Stimulated activated CD8-positive, alpha-beta memory T cell treated with anti-CD3 and anti-CD28 coated beads, Interleukin-15, amount 100 ng/mL, for 48 hours (primary cell): ENCODE results near the gene ANKRD9.

Experiments
- DNase-seq, 2 donors: peaks; one replicate each; pipeline ENCODE4 v3.0.0-alpha.2; 2020; ENCODE audit warnings: low read depth in 2 of 2

ANKRD9 gene

DNA sequence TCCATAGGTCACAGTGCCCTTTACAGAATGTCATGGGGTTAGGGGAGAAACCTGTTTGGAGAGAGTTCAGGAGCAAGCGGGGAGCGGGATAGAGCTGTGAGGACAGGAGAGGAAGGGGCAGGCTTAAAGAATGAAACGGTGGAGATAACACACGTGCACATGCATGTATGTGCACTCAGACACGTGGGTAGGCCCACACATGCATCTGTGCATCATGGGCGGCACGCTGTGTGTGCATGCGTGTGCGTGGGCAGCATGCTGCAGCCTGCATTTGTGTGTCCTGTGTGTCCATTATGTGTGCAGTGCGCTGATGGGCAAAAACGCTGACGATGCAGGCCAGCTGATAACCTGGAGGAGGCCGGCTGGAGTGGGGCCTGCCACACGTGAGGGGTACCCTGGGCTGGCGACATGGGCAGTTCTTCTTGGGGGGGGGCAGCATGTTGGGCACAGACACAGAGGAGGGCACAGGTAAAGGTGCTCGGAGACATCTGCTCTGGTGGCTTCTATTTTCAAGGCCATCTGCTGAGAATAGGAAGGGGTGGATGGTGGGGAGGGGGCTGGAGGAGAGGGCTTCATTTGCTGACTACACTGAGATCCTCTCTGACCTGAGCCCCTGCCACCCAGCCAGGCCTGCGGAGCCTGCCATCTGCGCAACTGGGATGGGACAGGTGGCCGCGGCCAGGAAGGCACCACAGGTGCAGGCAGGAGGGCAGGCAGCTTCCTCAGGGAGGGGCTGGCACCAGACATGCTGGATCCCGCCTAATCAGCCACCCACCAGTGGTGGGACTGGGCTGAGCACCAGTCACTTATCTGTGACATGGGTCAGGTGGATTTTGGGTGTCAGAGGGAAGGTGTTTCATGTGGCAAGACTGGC, 4.6 kb upstream of the ANKRD9 start:
- DNase-seq, result no peak

DNA sequence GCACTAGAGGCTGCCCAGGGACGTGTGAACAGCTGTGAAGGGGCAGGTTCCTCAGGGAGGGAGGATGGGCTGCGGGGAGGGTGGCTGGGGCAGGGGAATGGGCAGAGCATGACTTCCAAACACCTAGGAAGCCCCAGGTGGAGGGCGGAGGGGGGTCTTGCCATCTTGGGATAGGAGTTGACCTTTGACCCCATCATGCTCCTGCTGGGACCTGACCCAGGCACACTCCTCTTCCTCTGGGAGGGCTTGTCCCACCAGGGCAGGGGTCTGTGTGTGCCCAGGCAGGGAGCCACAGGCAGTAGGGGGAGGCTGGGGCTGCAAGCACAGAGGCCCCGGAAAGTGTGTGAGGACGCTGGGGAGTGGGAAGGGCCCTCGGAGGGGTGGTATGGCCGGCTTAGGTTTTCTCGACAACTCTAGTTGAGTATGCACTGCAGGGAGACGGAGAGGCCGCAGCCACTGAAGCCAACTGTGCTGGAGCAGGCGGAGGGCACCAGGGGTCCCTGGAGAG, 3.3 kb upstream of the ANKRD9 start:
- no peak for DNase-seq

DNA sequence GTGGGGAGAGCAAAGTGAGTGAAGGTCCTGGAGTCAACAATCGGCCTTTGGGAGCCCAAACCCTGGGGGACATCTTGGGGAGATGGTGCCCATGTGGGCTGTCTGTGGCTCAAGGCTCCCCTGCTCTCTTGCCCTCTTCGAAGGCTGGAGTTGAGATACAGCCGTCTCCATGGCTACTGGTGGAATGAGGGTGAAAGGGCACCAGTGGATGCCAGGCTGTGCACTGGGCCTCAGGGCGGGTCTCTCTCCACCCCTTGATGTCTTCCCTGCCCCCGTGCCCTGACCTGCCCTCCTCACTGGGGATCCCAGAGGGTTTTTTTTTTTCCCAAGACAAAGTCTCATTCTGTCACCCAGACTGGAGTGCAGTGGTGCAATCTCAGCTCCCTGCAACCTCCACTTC, 2.0 kb upstream of the ANKRD9 start:
- DNase-seq, result no peak

DNA sequence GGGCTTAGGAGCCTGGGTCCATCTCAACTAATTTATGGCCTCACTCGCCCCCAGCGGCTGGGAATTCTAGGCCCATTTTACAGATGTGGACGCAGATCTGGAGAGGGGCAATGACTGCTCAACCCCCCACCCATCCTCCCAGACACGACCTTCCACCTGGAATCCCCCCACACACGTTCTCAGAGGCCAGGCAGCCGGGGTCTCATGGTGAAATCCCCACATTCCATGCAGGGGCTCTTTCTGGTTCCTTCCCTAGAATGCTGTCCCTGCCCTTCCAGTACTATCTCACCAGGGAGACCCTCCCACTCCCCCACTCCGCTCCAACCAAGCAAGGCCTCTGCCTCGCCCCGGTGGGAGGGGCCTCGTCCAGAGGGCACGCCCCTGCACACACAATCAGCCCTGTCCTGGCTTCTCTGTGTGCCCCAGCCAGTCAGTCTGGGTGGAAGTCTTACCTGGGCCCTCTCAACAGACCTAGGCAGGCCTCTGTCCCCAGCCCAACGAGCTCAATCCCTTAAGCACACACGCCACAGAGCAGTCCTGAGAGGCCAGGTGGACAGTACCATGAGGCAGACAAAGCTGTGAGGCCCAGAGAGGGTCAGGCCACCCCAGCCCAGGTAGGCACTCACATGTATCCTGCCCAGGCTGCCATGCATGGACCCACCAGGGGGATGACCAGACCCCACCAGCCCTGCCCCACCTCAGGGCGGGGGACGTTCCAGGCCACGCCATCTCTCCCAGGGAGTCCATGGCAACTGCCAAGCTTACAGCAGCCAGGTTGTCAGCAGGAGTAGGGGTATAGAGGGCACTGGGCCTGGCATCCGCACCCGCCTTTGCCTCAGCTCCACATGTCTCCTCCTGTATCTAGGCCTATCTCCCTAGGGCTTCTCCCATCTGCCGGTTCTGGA, 1.3 kb upstream of the ANKRD9 start:
- no peak for DNase-seq

DNA sequence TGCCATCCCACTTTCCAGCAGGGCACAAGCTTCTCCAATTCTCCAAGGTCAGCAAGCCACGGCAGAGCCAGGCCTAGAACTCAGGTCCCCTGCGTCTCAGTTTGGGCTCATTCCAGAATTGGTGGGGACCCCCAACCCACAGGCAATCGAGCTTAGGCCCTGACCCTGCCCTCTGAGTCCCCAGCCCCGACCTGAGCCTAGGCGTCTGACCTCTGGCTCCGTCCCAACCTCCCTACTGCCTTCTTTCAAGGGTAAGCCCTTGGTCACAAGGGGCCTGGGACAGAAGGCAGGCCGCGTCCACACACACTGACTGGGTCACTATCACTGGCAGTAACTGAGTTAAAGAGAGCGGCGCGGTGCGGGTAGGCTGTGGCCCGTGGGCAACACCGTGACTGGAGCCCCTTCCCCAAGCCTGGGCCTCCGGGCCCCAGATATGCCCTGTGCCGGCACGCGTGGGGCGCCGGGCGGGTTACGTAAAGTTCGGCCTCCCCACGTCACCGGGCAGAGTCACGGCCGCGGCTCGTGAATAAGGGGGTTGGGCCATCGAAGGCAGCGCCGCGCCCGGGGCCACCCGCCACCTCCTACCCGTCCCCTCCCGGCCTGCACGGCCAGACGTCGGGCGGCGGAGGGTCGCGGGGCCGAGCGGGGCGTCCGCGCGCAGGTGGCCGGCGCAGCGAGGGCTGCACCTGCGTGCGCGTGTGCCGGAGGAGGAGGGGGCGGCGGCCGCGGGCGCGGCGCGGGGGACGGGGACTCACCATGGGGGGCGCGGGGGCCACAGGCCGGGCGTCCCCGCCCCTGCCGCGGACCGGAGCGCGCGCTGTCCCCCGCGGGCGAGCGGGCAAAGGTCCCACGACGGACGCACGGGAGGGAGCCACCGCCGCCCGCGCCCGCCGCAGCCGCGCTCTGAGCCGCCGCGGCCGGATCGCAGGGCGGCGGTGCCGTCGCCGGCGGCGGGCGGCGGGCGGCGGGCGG, 516 bp downstream of the ANKRD9 start:
- no peak for DNase-seq

DNA sequence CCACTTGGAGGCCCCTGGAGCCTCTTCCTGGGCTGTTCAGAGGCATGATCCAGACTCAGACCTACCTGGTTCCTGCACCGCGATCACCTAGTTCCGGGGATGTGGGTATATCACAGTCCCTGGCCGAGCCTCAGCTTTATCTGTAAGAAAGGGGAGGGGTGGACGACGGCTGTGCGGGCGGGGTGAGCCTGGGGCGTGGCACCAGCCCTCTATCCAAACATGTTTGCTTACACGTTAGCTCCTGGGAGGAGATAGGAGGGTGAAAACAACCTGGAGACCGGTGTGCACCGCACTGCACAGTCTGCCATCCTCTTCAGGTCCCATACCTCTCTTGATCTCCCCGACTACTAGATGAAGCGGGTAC, 1.2 kb downstream of the ANKRD9 start:
- DNase-seq, result no peak

DNA sequence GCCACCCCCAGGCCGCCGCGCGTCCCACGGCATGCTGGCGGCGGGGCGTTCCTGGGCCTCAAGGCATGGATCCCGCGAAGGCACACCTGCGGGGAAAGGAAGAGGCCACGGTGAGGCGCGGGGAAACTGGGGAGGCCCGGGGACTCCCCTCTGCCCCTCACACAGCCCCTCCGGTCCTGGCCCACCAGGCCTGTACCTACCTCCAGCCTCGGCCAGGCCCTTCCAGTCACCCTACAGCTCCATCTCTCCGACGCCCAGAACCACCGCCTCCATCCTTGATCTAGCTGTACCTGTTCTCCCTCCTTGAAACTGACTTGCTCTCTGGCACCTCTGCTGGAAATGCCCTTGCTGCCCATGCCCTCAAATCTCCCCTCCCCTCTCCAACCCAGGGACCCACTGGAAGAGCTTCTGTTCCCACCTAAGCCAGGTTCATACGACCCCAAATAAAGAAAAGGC, 1.7 kb downstream of the ANKRD9 start:
- DNase-seq, result no peak

DNA sequence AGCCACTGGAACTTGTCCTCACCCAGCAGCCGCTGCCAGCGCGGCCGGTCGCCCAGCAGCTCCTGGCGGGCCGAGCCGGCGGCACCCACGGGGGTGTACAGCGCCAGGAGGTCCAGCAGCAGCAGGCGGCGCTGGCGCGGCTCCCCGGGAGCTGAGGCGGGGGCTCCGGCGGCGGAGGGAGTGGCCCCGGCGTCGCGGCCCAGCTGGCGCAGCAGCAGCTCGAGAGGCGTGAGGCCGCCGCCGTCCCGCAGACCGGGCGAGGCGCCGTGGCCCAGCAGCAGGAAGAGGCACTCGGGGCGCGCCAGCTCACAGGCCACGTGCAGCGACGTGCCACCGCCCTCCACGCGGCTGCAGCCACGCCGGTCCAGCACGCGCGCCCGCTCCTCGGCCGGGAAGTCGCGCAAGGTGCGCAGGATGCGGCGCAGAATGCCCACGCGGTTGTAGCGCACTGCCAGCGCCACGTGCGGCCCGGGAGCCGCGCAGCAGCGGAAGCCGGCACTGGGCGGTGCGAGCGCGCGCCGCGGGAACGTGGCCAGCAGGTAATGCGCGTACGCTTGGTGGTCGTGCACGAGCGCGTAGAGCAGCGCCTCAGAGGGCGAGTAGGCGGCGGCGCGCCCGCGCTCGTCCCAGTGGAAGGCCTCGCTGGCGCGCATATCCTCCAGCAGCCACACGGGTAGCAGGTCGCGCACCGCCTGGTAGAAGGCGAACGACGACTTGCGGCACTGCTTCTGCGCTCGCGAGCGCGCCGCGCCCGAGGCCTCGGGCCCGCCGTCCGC, 2.3 kb downstream of the ANKRD9 start:
- no peak for DNase-seq

DNA sequence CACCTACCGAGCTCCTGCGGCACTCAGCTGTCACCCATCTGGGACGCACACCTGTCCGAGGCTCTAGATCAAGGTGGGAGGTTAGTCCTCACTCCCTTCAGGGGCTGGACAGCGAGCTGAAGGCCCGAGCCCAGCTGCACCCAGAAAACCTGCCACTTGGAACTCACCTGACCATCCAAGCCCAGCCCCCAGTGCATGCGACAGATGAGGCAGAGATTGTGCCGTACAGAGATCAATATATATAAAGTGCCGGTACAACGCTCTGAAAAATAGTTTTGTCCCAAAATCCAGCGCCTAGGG, 3.0 kb downstream of the ANKRD9 start:
- no peak for DNase-seq

DNA sequence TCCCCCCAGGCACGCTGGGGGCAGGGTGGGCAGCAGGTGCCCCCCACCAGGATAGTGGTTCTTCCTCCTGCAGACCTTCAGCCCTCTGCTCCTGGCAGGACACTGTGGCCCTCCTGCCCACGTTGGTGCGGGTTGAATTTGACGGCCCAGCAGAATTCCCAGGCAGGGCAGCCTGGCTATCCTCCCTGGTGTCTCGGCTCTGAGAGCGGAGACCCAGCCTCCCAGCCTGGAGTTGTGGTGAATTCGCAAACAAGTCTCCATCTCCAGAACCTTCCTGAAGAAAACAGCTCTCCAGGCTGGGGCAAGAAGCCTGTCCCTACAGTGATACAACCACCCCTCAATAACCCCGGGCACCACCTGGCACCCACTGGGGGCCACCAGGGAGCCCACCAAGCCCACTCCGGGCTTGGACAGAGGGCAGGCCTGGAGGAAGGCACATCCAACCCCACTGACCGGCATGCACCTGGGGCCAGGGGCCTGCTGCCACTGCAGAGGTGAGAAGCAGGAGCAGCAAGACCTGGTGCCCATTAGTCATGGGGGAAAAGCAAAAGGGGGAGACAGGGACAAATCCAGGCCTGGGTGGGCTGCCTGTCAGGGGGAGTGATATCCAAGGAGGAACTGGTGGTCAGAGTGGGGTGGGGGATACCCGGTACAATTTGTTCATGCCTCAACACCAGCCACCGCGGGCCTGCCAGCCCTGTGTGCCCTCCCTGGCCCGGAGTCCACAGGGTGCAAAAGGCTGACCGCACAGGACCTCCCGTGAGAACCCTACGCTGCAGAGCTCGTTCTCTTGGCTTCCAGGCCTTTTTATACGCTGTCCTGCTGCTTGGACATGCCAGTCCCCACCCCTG, 3.6 kb downstream of the ANKRD9 start:
- no peak for DNase-seq

DNA sequence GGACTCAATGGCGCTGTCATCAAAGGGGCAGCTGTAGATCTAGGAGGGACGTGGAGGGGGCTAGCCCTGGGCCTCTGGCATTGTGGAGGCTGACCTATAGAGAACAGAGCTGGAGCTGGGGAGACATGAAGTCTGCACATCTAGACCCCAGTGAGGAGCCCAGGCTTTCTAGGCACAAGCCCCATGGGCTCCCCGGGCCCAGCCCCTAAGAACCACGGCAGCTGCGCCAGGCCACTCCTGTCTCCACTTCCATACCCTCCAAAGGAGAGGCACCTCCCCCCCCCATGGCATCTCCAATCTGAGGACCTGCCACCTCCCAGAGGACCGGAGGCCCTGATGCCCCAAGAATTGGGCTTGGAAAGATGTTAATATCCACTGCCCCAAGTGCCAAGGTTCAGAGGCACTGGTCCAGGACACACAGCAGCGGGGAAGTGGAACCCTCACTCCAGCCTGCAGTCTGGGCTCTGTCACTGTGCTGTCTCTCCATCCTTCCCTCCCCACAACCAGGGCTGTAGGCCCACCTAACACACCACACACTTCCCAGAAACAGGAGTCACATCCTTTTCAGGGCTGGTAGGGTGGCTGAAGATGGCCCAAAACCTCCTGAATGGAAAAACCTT, 4.5 kb downstream of the ANKRD9 start:
- no peak for DNase-seq

DNA sequence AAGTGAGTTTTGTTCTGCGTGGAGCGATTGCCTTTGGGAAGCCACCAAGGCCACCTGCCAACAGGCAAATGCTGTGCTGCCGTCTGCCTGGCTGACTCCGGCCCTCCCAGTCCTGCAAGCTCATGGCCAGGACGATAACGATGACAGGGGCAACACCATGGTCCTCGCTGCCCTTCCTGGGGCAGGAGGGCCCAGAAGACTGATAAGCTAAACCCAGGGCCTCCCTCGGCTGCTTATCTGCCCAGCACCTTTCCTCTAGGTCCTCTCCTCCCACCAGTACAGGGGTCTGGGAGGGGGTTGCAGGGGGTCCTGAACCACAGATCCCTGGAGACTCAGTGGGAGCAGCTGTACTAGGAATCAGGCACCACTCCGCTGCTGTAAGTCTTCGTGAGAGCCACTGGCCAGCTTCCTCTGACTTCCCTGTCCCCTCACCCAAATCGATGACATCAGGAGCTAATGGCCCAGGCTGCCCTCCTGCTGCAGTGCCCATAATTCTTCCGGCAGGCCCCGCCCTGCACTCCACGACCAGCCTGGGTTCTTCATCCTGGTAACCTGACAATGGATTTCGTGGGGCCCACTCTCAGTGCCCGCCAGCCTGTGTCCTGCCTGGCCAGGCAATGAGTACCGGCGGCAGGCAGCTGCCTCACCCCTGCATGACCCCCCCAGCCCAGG, 5.1 kb downstream of the ANKRD9 start:
- no peak for DNase-seq

DNA sequence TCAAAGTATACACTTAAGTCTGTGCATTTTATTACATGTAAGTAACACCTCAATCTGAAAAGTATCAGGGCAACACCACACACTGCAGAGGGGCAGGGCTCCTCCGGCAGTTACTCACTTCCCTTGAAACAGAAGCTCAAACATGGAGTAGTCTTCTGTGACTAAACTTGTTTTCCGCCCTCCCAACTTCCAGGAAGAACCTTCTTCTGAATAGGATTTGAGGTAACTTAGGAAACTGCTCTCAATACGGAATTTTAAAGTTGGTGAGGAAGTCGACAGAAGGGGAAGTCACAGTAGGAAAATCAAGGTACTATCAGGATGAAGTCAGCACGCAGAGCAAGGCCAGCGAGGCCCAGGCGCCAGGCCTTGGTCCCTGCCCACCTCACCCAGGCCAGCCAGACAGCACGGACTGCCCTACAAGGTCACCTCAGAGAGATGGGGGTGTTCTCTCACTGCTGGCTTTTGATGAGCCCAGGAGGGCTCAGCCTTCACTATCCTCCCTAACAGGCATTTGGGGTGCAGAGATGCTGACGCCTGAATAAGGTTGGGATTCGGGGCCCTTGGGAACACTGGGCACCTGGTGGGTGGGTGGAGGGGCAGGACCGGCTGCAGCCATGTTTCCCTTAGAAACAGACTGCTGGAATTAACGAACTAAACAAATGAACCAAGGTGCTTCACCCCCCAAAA, 5.8 kb downstream of the ANKRD9 start:
- no peak for DNase-seq

DNA sequence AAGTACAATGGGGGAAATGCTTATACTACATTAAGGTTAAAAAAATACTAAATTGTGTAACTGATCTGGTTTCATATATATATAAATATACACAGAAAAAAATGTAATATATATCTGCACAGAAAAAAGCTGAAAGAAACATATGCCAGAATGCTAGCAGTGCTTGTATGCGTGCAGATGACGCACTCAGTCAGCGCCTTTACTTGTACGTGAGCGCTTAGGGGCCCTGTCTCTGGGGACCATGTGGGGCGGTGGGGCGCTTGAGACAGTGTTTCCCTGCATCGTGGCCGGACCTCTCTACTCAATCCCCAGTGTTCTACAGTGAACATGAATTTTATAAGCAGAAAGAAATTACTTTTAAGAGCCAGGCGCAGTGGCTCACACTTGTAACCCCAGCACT, 7.0 kb downstream of the ANKRD9 start:
- DNase-seq, result no peak

DNA sequence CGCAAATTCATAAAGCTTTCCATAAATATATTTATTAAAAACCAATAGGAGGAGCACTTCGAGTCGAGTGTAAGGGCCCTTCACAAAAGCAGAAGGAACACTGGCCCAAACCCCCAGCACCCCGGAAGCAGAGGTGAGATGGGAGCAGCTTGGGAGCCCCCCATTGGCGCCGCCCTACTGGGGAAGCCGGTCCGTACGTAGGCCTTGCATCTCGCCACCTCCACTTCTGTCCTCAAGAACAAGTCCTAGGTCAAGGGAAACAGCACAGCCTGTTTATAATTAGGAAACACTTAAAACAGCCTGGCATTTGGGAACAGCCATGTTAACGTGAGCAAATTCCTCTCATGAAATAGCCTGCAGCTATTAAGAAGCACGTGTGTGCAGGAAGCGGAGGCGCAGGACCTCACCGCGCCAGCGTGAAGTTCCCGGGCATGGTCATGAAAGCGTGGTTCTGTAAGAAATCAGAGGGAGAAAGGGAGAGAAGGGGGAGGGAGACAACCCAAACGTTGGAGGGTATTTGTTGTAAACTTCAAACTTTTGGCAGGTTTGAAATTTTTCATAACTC, 7.7 kb downstream of the ANKRD9 start:
- no peak for DNase-seq

DNA sequence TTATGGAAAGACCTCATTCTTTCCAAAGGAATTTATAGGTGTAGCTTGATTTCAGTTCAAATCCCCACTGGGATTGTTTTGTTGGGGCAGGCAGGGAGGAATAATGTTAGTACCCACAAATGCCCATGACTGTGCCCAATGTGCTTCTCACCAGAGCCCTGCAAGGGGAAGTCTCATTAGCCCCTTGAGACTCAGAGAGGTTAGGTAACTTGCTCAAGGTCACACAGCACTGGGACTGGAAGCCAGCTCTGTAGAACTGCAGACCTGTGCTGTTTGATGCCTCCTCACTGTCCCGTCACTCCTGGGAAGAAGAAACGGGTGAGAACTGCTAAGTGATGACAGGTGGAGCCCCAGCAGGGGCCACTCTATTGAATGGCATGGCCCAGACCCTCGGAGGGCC, 8.9 kb downstream of the ANKRD9 start:
- no peak for DNase-seq

DNA sequence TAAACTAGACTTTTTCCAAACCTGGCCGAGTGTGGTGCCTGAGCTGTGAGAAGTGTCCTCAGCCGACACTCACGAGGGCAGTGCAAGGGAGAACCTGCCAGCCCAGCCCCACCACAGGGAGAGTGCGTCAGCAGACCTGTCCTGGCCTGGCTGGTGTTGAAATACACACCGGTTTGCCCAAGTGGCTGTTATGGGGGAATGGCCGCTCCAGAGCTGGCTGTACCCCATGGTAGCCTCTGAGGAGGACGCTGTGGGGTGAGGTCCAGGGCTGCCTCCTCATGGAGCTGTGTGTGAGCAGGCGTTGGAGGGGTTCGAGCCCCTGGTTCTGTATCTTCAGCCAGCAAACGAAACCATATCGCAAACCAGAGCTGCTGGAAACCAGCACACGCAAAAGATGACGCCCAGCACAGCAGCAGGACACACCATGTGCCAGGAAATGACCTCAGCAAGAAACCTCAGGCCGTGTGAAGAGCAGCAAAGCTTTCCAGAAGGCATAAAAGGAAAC, 9.4 kb downstream of the ANKRD9 start:
- no peak for DNase-seq
